H1 (cell line): ENCODE data around the gene ANKRD30A.
"Not testable (repeated sequence)": the region's sequence is repeated elsewhere in the genome, so short reads cannot be mapped to it uniquely, and the experiment has no call there.

Experiments
- BRCA1 ChIP-seq: IDR thresholded peaks from 2 replicates; pipeline ENCODE4 v1.6.1; 2012; ENCODE audit warnings: low read depth, low read length, improper control_type of control experiment
- CHD2 ChIP-seq: IDR thresholded peaks from 2 replicates; pipeline ENCODE4 v1.6.1; 2012; ENCODE audit warnings: low read length, improper control_type of control experiment
- CREB1 ChIP-seq: IDR thresholded peaks from 2 replicates; pipeline ENCODE4 v1.6.1; 2012; ENCODE audit warnings: inconsistent platforms
- EGR1 ChIP-seq: IDR thresholded peaks from 2 replicates; pipeline ENCODE4 v1.6.1; 2011; ENCODE audit warnings: low read depth, low read length, borderline replicate concordance
- EZH2 ChIP-seq: fragments of 200-600 bp; sonication (generic); IDR thresholded peaks from 2 replicates; pipeline ENCODE4 v1.7.1; 2012; ENCODE audit warnings: low read depth, mild to moderate bottlenecking, moderate library complexity, low read length, inconsistent platforms; ENCODE audit not compliant: severe bottlenecking
- HDAC6 ChIP-seq: IDR thresholded peaks from one replicate; pipeline ENCODE4 v1.7.1; 2012; ENCODE audit warnings: low read depth, mild to moderate bottlenecking, inconsistent platforms, low read length, moderate library complexity
- JUND ChIP-seq: IDR thresholded peaks from 2 replicates; pipeline ENCODE4 v1.6.1; 2011; ENCODE audit warnings: mild to moderate bottlenecking, improper control_type of control experiment, low read length
- POLR2AphosphoS5 ChIP-seq: IDR thresholded peaks from 2 replicates; pipeline ENCODE4 v1.6.1; 2011; ENCODE audit warnings: low read depth, low read length
- RAD21 ChIP-seq, 2 experiments: IDR thresholded peaks in 1 of 2; conservative IDR thresholded peaks in 1 of 2; 2 replicates each; pipeline ENCODE4 v1.6.1; 2011; ENCODE audit warnings: low read depth in 2 of 2, low read length in 2 of 2, improper control_type of control experiment in 1 of 2, inconsistent platforms in 1 of 2, mild to moderate bottlenecking in 1 of 2, moderate library complexity in 1 of 2
- RFX5 ChIP-seq: IDR thresholded peaks from 2 replicates; pipeline ENCODE4 v1.6.1; 2011; ENCODE audit warnings: low read depth, low read length, improper control_type of control experiment, borderline replicate concordance
- TEAD4 ChIP-seq: IDR thresholded peaks from 2 replicates; pipeline ENCODE4 v1.6.1; 2012; ENCODE audit warnings: low read depth, low read length, inconsistent platforms, mixed read lengths
- YY1 ChIP-seq: IDR thresholded peaks from 2 replicates; pipeline ENCODE4 v1.6.1; 2011; ENCODE audit warnings: low read depth, mild to moderate bottlenecking, low read length
- TF ChIP-seq, protein P1 (sequence below), 3 experiments: IDR thresholded peaks; 1 replicate in 2 of 3; 2 replicates in 1 of 3; pipeline versions ENCODE4 v1.5.1 to v1.6.1; 2011; ENCODE audit warnings: low read length in 3 of 3, mild to moderate bottlenecking in 3 of 3, inconsistent platforms in 2 of 3, low read depth in 1 of 3, moderate library complexity in 1 of 3; ENCODE audit not compliant: insufficient read depth in 1 of 3; ENCODE audit errors: control extremely low read depth in 1 of 3
- TF ChIP-seq, protein P2 (sequence below): IDR thresholded peaks from 2 replicates; pipeline ENCODE4 v1.6.1; 2011; ENCODE audit warnings: low read length, improper control_type of control experiment

DNA sequence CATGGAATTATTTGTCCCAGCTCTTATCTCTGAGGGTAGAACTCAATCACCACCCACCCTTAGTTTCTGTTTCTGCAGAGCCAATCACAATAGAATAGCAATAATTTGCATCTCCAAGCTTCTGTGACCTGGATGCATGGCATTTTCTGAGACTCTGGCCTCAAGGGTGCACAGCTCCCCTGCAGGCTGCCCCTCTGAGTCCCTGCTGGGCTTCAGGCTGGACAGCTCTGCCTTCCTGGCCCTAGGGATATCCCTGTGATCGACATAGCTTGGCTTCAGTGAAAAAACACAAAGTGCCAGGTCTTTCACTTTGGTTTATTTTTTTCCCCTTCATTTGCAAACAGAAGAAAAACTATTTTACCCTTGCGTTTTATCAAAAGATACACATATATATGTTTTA is 275.4 kb downstream of the ANKRD30A start:
- TF ChIP-seq, protein P1, sequence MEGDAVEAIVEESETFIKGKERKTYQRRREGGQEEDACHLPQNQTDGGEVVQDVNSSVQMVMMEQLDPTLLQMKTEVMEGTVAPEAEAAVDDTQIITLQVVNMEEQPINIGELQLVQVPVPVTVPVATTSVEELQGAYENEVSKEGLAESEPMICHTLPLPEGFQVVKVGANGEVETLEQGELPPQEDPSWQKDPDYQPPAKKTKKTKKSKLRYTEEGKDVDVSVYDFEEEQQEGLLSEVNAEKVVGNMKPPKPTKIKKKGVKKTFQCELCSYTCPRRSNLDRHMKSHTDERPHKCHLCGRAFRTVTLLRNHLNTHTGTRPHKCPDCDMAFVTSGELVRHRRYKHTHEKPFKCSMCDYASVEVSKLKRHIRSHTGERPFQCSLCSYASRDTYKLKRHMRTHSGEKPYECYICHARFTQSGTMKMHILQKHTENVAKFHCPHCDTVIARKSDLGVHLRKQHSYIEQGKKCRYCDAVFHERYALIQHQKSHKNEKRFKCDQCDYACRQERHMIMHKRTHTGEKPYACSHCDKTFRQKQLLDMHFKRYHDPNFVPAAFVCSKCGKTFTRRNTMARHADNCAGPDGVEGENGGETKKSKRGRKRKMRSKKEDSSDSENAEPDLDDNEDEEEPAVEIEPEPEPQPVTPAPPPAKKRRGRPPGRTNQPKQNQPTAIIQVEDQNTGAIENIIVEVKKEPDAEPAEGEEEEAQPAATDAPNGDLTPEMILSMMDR (IDR thresholded peaks at IDR 0.05; ENCODE audit: control extremely low read depth in 1 of 3, insufficient read depth in 1 of 3, low read depth in 1 of 3, low read length in 3 of 3): not testable (repeated sequence)
- not testable (repeated sequence) for TF ChIP-seq TEAD4; EZH2; BRCA1; YY1; JUND; EGR1; RAD21 (IDR thresholded peaks at IDR 0.05 in 1 of 2, conservative IDR thresholded peaks at IDR 0.05 in 1 of 2; ENCODE audit: low read depth in 2 of 2, low read length in 2 of 2); CREB1; HDAC6; POLR2AphosphoS5; CHD2; RFX5
- TF ChIP-seq, protein P2, sequence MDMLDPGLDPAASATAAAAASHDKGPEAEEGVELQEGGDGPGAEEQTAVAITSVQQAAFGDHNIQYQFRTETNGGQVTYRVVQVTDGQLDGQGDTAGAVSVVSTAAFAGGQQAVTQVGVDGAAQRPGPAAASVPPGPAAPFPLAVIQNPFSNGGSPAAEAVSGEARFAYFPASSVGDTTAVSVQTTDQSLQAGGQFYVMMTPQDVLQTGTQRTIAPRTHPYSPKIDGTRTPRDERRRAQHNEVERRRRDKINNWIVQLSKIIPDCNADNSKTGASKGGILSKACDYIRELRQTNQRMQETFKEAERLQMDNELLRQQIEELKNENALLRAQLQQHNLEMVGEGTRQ: not testable (repeated sequence)
